ENCODE data around the gene XKR7. TPM values are rescaled to one million over a fixed set of nuclear protein-coding genes. Genes with fewer than 3 reads are reported as not detected.

Gene XKR7
- total RNA-seq, 2 donors from 2014 or later: not detected

- no peak for TF ChIP-seq CTCF (IDR thresholded peaks at IDR 0.05)
- H3K4me1 ChIP-seq (ENCODE audit: control insufficient read depth in 1 of 2, low read depth in 2 of 2): no peaks in the 10 kb centered on the region
- no peaks in the 10 kb centered on the region for H3K36me3 ChIP-seq
- DNase-seq (ENCODE audit: low spot score) (no peak), ATAC-seq (ENCODE audit: insufficient number of reproducible peaks, low FRiP score, low read depth) (no peak)
- H3K27ac ChIP-seq: no peak overlapping the region
- no peaks in the 10 kb centered on the region for H3K27me3 ChIP-seq (replicated peaks; ENCODE audit: insufficient read depth)
- H3K4me3 ChIP-seq: no peak overlapping the region
- H3K9me3 ChIP-seq: no peaks in the 10 kb centered on the region
Observed at GRCh38 chr20:32007787-32008616, 40.1 kb downstream of the XKR7 start.

DNA sequence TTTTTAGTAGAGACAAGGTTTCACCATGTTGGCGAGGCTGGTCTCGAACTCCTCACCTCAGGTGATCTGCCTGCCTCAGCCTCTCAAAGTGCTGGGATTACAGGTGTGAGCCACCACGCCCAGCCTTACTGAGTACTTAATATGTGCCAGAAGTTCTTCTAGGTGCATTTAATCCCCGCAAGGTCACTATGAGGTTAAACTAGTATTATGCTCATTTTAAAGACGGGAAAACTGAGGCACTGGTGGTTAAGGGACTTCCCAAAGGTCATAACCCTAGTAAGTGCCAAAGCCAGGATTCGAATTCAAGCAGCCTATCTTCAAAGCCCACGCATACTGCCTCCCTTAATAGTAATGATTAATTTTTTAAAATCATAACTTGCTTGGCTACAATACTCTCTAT is 41.6 kb downstream of the XKR7 start:
- no peaks in the 10 kb centered on the region for H3K27me3 ChIP-seq (replicated peaks; ENCODE audit: insufficient read depth)
- TF ChIP-seq CTCF (IDR thresholded peaks at IDR 0.05): no peak
- no peak overlapping the region for H3K4me3 ChIP-seq
- H3K36me3 ChIP-seq: no peaks in the 10 kb centered on the region
- no peak for DNase-seq (ENCODE audit: low spot score)
- H3K27ac ChIP-seq: no peak overlapping the region
- H3K4me1 ChIP-seq (ENCODE audit: control insufficient read depth in 1 of 2, low read depth in 2 of 2): no peaks in the 10 kb centered on the region
- no peaks in the 10 kb centered on the region for H3K9me3 ChIP-seq
- no peak for ATAC-seq (ENCODE audit: insufficient number of reproducible peaks, low FRiP score, low read depth)

DNA sequence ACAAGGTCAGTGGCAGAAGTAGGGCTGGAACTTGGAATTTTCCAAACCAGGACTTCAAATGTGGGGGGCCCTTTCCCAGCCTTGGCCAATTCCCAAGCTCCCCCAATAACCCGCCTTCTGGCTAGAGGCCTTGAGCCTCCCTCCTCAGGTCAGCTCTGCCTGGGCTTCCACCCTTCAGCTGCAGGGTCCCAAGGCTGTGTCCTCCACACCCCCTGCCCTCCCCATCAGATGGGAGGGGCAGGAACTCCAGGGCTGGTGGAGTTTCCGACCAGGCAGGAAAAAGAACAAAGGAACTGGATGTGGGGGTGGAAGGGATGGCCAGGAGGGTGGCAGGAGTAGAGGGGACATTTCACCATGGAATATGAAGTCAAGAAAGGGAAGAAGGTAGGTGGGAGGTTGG is 42.1 kb downstream of the XKR7 start, which contains the start of gene CCM2L:
TSS of gene CCM2L (plus strand) at position 338 of the 400 bp plus-strand sequence. CDS start at position 355, 17 bp downstream.
- DNase-seq (ENCODE audit: low spot score) (no peak), ATAC-seq (ENCODE audit: insufficient number of reproducible peaks, low FRiP score, low read depth) (no peak)
- H3K27ac ChIP-seq: no peak within 1 kb of the TSS
- H3K27me3 ChIP-seq (replicated peaks; ENCODE audit: insufficient read depth): no peaks in the 10 kb centered on the region
- H3K4me3 ChIP-seq: no peak within 1 kb of the TSS
- H3K4me1 ChIP-seq (ENCODE audit: control insufficient read depth in 1 of 2, low read depth in 2 of 2): no peaks in the 10 kb centered on the region
- TF ChIP-seq CTCF (IDR thresholded peaks at IDR 0.05): no peak
- H3K36me3 ChIP-seq: no peaks in the 10 kb centered on the region
- H3K9me3 ChIP-seq: no peaks in the 10 kb centered on the region

DNA sequence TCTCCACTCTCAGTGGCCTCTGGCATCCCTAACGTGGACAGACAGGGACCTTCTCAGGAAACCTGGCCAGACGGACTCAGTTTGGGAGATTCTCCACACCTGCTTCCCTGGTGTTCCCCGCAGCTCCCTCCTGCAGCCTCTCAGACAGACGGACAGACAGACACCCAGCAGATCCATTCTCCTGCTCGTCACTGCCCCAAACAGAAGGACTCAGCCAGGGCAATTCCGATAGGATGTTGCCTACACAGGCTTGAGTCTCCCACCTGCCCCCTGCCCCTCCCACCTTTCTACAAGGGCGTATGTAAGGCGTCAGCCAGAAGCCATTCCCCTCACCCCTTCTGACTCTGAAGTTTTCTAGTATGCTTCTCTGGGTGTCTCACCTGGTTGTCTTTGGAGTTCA is 42.7 kb downstream of the XKR7 start:
- ATAC-seq (ENCODE audit: insufficient number of reproducible peaks, low FRiP score, low read depth) (no peak), DNase-seq (ENCODE audit: low spot score) (no peak)
- TF ChIP-seq CTCF (IDR thresholded peaks at IDR 0.05): no peak
- Histone ChIP-seq H3K9me3 (no peaks in the 10 kb centered on the region), H3K27me3 (replicated peaks; ENCODE audit: insufficient read depth) (no peaks in the 10 kb centered on the region), H3K27ac (no peak overlapping the region), H3K4me1 (ENCODE audit: control insufficient read depth in 1 of 2, low read depth in 2 of 2) (no peaks in the 10 kb centered on the region), H3K36me3 (no peaks in the 10 kb centered on the region), H3K4me3 (no peak overlapping the region)

DNA sequence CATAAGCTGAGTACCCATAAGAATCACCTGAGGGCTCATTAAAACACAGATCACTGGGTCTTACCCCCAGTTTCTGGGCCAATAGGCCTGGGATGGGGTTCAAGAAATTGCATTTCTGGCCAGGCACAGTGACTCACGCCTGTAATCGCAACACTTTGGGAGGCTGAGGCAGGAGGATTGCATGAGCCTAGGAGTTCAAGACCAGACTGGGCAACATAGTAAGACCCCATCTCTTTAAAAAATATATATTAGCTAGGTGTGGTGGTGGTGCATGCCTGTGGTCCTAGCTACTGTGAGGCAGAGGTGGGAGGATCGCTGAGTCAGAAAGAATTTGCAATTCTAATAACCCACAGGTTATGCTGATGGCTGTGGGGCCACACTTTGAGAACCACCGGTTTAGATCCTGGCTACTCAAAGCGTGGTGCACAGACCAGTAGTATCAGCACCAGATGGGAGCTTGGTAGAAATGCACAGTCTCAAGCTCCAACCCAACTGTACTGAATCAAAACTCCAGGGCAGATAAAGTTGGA is 44.3 kb downstream of the XKR7 start:
- H3K4me3 ChIP-seq: no peak overlapping the region
- no peak for TF ChIP-seq CTCF (IDR thresholded peaks at IDR 0.05)
- no peaks in the 10 kb centered on the region for H3K4me1 ChIP-seq (ENCODE audit: control insufficient read depth in 1 of 2, low read depth in 2 of 2)
- no peak for DNase-seq (ENCODE audit: low spot score)
- no peaks in the 10 kb centered on the region for H3K36me3 ChIP-seq
- no peaks in the 10 kb centered on the region for H3K9me3 ChIP-seq
- no peak for ATAC-seq (ENCODE audit: insufficient number of reproducible peaks, low FRiP score, low read depth)
- H3K27ac ChIP-seq: no peak overlapping the region
- H3K27me3 ChIP-seq (replicated peaks; ENCODE audit: insufficient read depth): no peaks in the 10 kb centered on the region

Data from thoracic aorta (tissue), 2 donors.